Activated CD4-positive, alpha-beta T cell treated with anti-CD3 and anti-CD28 coated beads, Interleukin-2, amount 50 U/mL, for 4 hours (primary cell): ENCODE results near the gene DUSP15.
"Not testable (repeated sequence)": the region's sequence is repeated elsewhere in the genome, so short reads cannot be mapped to it uniquely, and the experiment has no call there.

Source experiments
- DNase-seq, 2 experiments: peaks; one replicate each; pipeline ENCODE4 v3.0.0-alpha.2; 2020

DUSP15 gene

DNA sequence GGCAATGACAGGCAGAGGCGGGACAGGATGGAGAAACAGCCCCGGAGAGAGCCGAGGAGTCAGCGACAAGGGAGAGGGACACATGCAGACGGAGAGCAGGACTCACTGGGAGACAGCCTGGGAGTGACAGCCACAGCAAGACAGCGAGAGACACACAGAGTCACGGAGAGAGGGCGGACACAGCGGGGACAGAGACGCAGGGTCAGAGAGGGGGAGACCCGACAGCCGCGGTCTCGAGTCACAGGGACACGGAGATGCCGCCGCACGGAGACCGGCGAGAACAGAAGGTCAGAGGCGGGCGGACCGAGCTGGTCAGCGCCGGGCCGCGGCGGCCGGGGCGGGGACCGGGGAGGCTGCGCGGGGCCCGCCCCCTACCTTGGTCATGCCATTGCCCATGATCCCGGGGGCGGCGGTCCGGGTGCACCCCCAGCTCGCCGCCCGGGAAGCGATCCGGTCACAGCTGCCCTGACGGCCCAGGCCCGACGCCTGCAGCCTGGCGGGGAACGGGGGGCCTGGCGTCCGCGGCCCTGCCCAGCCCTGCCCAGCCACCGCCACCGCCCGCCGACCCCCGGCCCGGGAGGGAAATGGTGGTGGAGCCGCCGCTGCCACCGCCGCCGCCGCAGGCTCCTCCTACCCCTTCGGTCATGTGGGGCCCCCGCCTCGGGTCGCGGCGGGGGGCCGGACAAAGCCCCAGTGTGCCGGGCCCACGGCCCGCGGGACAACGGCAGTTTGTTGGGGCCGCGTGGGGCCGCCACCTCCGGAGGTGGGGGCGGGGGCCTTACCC is at the start of gene DUSP15, which contains the start of gene TTLL9:
DUSP15 (minus strand) TSS at position 586 of the 784 bp plus-strand sequence; CDS start at position 396, 190 bp downstream.
TTLL9 (plus strand) TSS at position 693 of the 784 bp plus-strand sequence. CDS start 493 bp downstream, outside the sequence.
- no peak for DNase-seq

- DNase-seq: no peak
Measured at GRCh38 chr20:31919410-31920155, 49.3 kb upstream of the DUSP15 start.

GRCh38 chr20:31918466-31919105 is 48.3 kb upstream of the DUSP15 start:
- no peak for DNase-seq

GRCh38 chr20:31917962-31918412 is 47.7 kb upstream of the DUSP15 start:
- not testable (repeated sequence) for DNase-seq

GRCh38 chr20:31916708-31917107 is 46.4 kb upstream of the DUSP15 start:
- no peak for DNase-seq

DNA sequence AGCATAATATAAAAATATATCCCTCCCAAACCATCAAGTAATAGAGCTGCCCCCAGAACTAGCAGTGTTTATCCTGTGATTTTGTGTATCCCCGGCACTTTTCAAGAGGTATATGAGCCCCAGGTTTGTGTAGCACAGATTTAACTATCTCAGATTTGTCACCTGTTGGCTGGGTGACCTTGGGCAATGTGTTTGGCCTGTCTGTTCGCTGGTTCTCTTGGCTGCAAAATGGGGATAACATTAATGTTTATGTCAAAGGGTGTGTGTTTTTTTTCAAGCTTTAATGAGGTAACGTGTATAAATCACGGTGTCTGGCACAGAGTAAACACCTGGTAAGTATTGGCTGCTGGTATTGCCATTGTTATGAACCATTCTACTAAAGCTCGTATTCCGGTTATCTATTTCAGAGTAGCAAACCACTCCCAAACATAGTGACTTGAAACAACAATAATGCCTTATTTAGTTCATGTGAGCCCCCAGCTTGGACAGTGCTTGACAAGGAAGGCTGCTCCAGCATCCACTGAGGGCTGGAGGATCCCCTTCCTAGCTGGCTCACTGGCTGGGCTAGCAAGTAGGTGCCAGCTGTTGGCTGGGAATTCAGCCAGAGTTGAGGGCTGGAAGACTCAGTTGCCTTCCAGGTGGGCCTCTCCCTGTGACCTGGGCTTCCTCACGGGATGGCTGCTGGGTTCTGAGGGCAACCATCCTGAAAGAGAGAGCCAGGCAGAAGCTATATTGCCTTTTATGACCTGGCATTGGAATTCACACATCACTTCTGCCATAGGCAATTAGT is 45.4 kb upstream of the DUSP15 start:
- DNase-seq: no peak

- no peak for DNase-seq
Measured at GRCh38 chr20:31914170-31914569, 43.8 kb upstream of the DUSP15 start.

- DNase-seq: no peak
Measured at GRCh38 chr20:31913431-31914157, 43.3 kb upstream of the DUSP15 start.

GRCh38 chr20:31910071-31910803 is 39.9 kb upstream of the DUSP15 start:
- no peak for DNase-seq

DNA sequence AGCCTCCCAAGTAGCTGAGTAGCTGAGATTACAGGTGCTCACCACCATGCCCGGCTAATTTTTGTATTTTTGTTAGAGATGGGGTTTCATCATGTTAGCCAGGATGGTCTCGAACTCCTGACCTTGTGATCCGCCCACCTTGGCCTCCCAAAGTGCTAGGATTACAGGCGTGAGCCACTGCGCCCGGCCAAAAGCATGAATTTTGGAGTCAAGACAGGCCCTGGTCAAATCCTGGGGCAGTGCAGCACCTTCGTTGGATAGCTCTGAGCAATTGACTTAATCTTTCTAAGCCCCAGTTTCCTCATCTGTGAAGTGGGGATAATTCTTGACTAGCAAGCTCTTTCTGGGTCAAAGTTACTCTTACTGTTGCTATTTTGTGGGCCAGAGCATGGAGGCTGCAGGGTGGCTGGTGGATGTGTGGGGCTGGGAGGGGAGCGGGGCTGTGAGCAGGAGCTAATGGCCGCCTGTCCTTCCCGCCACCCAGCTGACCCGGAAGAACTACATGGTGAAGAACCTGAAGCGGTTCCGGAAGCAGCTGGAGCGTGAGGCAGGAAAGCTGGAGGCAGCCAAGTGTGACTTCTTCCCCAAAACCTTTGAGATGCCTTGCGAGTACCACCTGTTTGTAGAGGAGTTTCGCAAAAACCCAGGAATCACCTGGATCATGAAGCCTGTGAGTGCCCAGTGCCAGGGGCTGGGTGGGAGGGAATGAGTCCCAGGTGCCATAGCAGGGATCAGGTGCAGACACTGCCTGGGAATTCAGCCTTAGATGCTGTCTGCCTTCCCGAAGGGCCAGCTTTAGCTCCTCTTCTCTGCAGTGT is 39.1 kb upstream of the DUSP15 start:
- DNase-seq: no peak

- no peak for DNase-seq
Measured at GRCh38 chr20:31908424-31908823, 38.1 kb upstream of the DUSP15 start.

DNA sequence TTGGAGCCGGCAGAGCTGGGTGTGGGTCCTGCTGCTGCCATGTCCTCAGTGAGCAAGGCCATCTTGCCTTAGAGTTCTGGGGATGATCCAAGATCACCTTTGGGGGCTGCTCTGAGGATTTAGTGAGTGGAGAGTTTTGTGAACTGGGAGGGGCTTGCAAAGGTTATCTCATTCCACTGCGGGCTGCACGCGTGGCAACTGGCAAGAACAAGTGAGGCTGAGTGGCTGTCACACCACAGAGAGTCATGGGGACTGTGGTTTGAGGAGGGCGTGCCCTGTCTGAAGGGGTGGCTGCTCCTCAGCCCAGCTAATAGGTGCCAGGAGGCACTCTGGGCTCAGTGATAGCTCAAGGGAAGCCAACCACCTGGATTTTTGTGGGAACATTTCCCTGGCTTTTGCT is 37.7 kb upstream of the DUSP15 start:
- DNase-seq: no peak

DNA sequence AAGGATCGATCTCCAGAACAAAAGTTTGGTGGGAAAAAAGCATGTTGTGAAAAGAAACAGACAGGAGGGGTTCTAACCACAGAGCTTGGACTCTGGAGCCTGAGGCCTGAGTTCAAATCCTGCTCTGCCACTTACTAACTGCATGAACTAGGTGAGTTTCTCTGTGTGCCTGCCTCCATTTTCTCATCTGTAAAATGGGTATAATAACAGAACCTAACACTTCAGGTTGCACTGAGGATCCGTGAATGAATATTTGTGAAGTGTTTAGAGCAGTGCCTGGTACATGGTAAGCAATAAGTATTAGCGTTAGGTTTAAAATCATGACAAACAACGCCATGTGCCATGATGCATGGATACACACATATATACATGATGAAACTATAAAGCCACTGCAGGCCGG is 36.7 kb upstream of the DUSP15 start:
- no peak for DNase-seq

DNA sequence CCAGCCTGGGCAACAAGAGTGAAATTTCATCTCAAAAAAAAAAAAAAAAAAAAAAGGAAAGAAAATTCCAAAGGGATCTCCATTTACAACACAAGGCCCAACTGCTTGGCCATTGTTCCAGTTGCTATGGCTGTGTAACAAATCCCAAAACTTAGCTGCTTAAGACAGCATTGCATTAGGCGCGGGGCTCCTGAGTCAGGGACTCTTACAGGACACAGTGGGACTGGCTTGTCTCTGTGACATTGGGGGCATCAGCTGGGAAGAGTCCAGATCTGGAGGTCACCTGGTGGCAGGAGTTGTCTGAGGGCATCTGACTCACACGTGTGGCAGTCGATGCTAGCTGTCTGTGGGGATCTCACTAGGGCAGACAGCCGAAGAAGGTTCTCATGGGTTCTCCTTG is 35.7 kb upstream of the DUSP15 start:
- no peak for DNase-seq

DNA sequence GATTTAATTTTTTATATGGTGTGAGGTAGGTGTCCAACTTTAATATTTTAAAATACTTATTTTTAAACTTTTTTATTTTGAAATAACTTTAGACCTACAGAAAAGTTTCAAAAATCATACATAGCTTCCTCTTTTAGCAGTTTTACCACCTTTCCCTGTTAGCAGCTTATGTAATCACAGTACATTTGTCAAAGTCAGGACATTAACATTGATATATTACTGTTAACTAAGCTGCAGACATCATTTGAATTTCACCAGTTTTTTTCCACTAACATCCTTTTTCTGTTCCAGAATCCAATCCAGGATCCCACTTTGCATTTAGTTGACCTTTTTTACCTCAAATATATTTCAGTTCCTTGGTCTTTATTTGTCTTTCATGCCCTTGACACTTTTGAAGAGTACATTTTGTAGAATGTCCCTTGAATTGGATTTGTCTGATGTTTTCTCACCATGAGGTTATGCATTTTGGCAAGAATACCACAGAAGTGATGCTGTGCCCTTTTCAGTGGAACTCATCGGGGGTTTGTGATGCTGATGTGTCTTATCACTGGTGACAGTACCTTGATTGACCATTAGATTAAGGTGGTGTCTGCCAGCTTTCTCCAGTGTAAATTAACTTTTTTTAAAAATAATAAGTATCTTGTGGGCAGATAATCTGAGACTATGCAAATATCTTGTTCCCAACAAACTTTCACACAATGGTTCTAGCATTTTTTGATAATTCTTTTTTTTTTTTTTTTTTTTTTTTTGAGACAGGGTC is 33.5 kb upstream of the DUSP15 start:
- DNase-seq: no peak

- no peak for DNase-seq
Measured at GRCh38 chr20:31901615-31902014, 31.3 kb upstream of the DUSP15 start.

GRCh38 chr20:31897541-31897940 is 27.2 kb upstream of the DUSP15 start:
- no peak for DNase-seq

GRCh38 chr20:31896049-31896448 is 25.7 kb upstream of the DUSP15 start:
- DNase-seq: no peak

DNA sequence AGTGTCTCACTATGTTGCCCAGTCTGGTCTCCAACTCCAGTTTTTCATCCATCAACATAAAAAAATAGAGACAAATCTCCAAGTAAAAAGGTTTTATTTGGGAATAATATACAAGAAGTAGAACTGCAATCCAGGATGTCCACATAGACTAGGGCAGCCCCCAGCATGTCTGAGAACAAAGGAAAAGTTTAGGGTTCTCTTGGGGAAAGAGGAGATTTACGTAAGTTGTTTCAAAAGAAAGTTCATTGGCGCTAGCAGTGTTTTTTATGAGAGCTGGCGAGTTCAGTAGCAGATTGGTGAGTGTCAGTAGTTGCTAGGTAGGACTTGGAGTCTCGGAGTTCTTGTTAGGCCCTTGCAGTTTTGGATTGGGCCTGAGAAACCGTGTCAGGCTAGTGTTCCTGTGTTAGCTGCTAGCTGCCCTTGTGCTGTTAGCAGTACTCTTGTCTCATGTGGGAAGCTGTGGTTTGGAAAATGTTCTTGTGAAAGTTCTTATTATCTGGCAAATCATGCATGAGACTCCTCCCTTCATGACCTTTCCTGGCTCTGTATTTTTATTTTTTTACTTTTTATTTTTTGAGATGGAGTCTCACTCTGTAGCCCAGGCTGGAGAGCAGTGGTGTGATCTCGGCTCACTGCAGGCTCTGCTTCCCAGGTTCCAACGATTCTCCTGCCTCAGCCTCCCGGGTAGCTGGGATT is 24.8 kb upstream of the DUSP15 start:
- DNase-seq: no peak
